HG03280 (cell line): ENCODE results near the gene ARL5C.

Source experiments
- ATAC-seq: cut with Tn5 transposase; IDR thresholded peaks from one replicate; pipeline ENCODE4 v1.9.1; 2021; ENCODE audit warnings: mild to moderate bottlenecking, moderate library complexity; ENCODE audit not compliant: unreplicated experiment

Gene ARL5C

DNA sequence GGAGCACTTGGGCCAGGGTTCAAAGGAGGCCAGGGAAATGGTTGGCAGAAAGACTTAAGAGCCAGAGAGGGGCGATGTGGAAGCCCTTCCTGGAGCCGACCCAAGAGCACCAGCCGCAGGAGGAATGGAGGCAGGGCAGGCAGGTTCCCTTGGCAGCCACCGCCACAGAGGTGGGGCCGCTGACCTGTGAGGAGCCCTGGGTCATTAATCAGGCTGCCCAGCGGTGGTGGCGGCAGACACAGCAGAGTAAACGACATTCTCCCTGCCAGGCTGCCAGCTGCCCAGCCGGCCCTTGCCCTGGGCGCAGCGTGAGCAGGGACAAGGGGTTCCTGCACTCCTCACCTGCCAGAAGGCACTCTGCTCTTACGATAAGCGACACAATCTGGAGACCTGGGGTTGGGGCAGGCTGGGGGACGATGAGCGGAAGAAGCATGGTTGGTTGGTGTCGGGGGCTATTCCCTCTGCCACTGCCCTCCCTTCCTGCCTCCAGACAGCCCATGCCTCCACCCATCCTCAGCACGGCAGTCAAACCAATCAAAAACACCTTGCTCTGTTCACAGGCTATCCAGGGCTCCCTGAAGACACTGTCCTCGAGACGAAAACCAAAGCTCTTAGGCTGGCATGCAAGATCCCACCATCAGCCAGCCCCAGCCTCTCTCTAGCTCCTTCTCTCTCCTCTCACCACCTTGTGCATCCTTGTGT, 55.4 kb downstream of the ARL5C start:
- no peak for ATAC-seq

DNA sequence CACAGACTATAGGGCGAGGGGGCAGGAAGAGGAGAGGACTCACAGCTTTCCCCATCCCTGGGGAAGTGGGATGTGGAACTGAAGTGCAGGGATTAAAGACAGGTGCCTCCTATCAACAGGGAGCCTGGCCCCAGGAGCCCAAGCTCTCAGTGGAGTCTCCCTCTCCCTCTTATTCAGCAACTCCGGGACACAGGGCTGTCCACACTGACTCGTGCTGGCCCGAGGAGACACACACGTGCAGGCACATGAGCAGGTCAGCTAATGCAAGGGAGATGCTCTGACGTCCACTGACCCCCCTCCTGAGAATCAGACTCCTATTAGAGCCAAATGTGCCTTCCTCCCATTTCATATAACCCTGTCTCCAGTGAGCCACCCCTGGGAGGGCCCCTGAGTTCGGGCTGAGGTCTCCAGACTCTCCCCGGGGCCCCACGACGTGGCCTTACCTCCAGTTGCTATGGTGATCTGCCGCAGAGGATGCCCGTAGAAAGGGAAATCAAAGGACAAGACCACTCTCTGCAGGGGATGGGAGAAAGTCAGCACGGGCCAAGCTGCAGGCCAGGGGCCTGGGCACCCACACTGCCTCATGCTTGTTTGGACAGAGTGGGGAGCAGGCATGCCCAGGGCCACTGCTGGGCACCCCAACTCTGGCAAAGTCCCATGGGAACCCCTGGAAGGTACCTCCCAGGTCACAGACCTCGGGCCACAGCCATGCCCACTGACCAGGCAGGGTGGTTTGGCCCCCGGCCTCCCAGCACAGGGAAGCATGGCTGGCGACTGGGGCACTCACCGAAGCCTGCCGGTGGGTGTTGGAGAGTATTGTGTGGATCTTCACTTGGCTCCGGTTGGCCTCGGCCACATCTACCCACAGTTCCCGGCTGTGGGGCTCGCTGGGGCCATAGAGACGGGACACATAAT, 57.2 kb downstream of the ARL5C start:
- ATAC-seq, result no peak

DNA sequence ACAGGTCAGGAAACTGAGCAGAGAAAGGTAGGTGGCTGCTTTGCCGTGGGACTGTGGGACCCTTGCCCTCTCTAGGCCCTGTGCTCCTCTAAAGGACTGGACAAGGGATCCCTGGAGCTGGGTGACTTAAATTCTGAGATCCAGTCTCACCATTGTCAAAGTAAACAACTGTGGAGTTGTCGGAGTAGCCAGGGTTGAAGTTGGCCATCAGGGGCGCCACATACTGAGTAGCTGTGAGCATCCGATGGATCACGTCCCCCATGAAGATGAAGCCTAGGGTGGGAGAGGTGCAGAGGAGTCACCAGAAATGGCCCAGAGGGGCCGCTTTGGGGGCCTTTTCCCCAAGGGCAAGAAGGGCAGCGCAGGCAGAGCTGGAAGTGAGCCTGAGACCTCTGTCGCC, 58.0 kb downstream of the ARL5C start:
- ATAC-seq, result no peak

DNA sequence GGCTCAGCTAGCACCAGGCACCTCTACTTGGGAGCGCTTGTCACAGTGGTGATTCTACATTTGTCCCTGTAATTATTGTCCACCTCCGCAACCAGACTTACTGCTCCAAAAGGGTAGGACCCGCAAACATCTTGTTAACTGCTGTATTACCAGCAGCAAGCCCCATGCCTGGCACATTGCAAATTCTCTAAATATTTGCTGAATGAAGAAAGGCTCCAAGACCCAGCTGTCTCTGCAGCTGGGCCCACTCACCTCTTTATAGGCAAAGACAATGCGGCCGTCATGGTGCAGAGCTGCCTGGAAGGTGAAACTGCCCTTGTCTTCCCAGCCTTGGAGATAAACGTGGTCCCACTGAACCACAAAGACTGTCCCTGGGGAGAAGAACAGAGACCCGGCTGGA, 58.8 kb downstream of the ARL5C start:
- no peak for ATAC-seq
